Measurements from ENCODE around the gene ZBTB12. TPM values are rescaled to one million over a fixed set of nuclear protein-coding genes. Genes with fewer than 3 reads are reported as not detected.

Gene ZBTB12
- total and polyA plus RNA-seq, 2 of the 8 experiments (the other 6 are each of a cell fraction or from before 2014, with no cell fraction given), result 20.7 to 40.8 TPM

- TF ChIP-seq, protein P1, sequence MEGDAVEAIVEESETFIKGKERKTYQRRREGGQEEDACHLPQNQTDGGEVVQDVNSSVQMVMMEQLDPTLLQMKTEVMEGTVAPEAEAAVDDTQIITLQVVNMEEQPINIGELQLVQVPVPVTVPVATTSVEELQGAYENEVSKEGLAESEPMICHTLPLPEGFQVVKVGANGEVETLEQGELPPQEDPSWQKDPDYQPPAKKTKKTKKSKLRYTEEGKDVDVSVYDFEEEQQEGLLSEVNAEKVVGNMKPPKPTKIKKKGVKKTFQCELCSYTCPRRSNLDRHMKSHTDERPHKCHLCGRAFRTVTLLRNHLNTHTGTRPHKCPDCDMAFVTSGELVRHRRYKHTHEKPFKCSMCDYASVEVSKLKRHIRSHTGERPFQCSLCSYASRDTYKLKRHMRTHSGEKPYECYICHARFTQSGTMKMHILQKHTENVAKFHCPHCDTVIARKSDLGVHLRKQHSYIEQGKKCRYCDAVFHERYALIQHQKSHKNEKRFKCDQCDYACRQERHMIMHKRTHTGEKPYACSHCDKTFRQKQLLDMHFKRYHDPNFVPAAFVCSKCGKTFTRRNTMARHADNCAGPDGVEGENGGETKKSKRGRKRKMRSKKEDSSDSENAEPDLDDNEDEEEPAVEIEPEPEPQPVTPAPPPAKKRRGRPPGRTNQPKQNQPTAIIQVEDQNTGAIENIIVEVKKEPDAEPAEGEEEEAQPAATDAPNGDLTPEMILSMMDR (IDR thresholded peaks at IDR 0.05; ENCODE audit: control extremely low read depth in 1 of 3, insufficient read depth in 1 of 3, low read depth in 1 of 3, low read length in 3 of 3), result no peak
- TF ChIP-seq NRF1 (IDR thresholded peaks at IDR 0.05; ENCODE audit: low read depth, low read length) (no peak), CTBP2 (IDR thresholded peaks at IDR 0.05; ENCODE audit: borderline replicate concordance, insufficient read depth, insufficient read length, low read length) (no peak), CHD7 (IDR thresholded peaks at IDR 0.05; ENCODE audit: insufficient replicate concordance, low read length) (no peak), ATF2 (IDR thresholded peaks at IDR 0.05; ENCODE audit: low read length) (no peak)
Observed at GRCh38 chr6:31881136-31881859, 20.6 kb downstream of the ZBTB12 start (continued).
